IPS-20b (cell line): Measurements from ENCODE around the gene ARHGAP22.

Experiments used
- H3K27ac ChIP-seq: one replicate; pipeline ENCODE4 v1.5.1; 2013; ENCODE audit warnings: low read length
- H3K27me3 ChIP-seq: 2 replicates; pipeline ENCODE4 v1.6.1; 2013; ENCODE audit warnings: mild to moderate bottlenecking, low read length, inconsistent platforms; ENCODE audit not compliant: insufficient read depth
- H3K36me3 ChIP-seq: 2 replicates; pipeline ENCODE4 v1.6.1; 2013; ENCODE audit warnings: low read depth, mild to moderate bottlenecking, inconsistent platforms, low read length, moderate library complexity; ENCODE audit not compliant: insufficient read depth
- H3K4me1 ChIP-seq: 2 replicates; pipeline ENCODE4 v1.6.1; 2013; ENCODE audit warnings: mild to moderate bottlenecking, control low read depth, inconsistent platforms, low read length, moderate library complexity; ENCODE audit not compliant: insufficient read depth
- H3K4me3 ChIP-seq: 2 replicates; pipeline ENCODE4 v1.5.1; 2013; ENCODE audit warnings: mild to moderate bottlenecking, low read length, inconsistent platforms
- H3K9ac ChIP-seq: 2 replicates; pipeline ENCODE4 v1.6.1; 2013; ENCODE audit warnings: low read depth, mild to moderate bottlenecking, inconsistent platforms, low read length, moderate library complexity
- H3K9me3 ChIP-seq: 2 replicates; pipeline ENCODE4 v1.6.1; 2013; ENCODE audit warnings: mild to moderate bottlenecking, low read depth, low read length, inconsistent platforms; ENCODE audit not compliant: insufficient read depth

The ARHGAP22 gene

GRCh38 chr10:48509974-48510692 is 94.7 kb downstream of the ARHGAP22 start:
- H3K4me3 ChIP-seq = no peak overlapping the region
- H3K36me3 ChIP-seq = no peaks in the 10 kb centered on the region
- H3K4me1 ChIP-seq = peaks cover 4% of the 10 kb centered on the region; the same call in 1 of the 2 replicates
- no peak overlapping the region for H3K9ac ChIP-seq
- H3K27ac ChIP-seq = no peak overlapping the region
- peaks cover 6% of the 10 kb centered on the region; the same call in 1 of the 2 replicates for H3K9me3 ChIP-seq
- H3K27me3 ChIP-seq = no peaks in the 10 kb centered on the region

GRCh38 chr10:48508791-48509772 is 95.8 kb downstream of the ARHGAP22 start:
- Histone ChIP-seq H3K27ac (no peak overlapping the region), H3K9me3 (no peaks in the 10 kb centered on the region), H3K4me3 (no peak overlapping the region)

GRCh38 chr10:48507933-48508790 is 96.7 kb downstream of the ARHGAP22 start:
- Histone ChIP-seq H3K9me3 (no peaks in the 10 kb centered on the region), H3K27ac (no peak overlapping the region), H3K27me3 (no peaks in the 10 kb centered on the region), H3K4me1 (peaks cover 4% of the 10 kb centered on the region; the same call in 1 of the 2 replicates), H3K4me3 (no peak overlapping the region), H3K9ac (no peak overlapping the region), H3K36me3 (no peaks in the 10 kb centered on the region)

More at GRCh38 chr10:48508791-48509772, 95.8 kb downstream of the ARHGAP22 start:
- Histone ChIP-seq H3K36me3 (no peaks in the 10 kb centered on the region), H3K4me1 (peaks cover 4% of the 10 kb centered on the region; the same call in 1 of the 2 replicates), H3K9ac (no peak overlapping the region), H3K27me3 (no peaks in the 10 kb centered on the region)

- peaks cover 4% of the 10 kb centered on the region; the same call in 1 of the 2 replicates for H3K4me1 ChIP-seq
- no peaks in the 10 kb centered on the region for H3K9me3 ChIP-seq
- H3K27ac ChIP-seq = no peak overlapping the region
- no peaks in the 10 kb centered on the region for H3K36me3 ChIP-seq
- H3K4me3 ChIP-seq = no peak overlapping the region
- H3K27me3 ChIP-seq = no peaks in the 10 kb centered on the region
- no peak overlapping the region for H3K9ac ChIP-seq
Observed at GRCh38 chr10:48507494-48507893, 97.4 kb downstream of the ARHGAP22 start.

GRCh38 chr10:48506147-48506917 is 98.5 kb downstream of the ARHGAP22 start:
- H3K27me3 ChIP-seq = no peaks in the 10 kb centered on the region
- H3K36me3 ChIP-seq = no peaks in the 10 kb centered on the region
- H3K9me3 ChIP-seq = no peaks in the 10 kb centered on the region
- H3K4me1 ChIP-seq = peaks cover 4% of the 10 kb centered on the region; the same call in 1 of the 2 replicates
- H3K4me3 ChIP-seq = no peak overlapping the region
- H3K9ac ChIP-seq = no peak overlapping the region
- no peak overlapping the region for H3K27ac ChIP-seq

- Histone ChIP-seq H3K9me3 (no peaks in the 10 kb centered on the region), H3K27me3 (no peaks in the 10 kb centered on the region), H3K4me3 (no peak overlapping the region), H3K4me1 (peaks cover 4% of the 10 kb centered on the region; the same call in 1 of the 2 replicates), H3K36me3 (no peaks in the 10 kb centered on the region), H3K27ac (no peak overlapping the region), H3K9ac (no peak overlapping the region)
Observed at GRCh38 chr10:48505394-48506112, 99.3 kb downstream of the ARHGAP22 start.

GRCh38 chr10:48504141-48504885 is 100.6 kb downstream of the ARHGAP22 start:
- Histone ChIP-seq H3K9ac (no peak overlapping the region), H3K27me3 (no peaks in the 10 kb centered on the region), H3K4me3 (no peak overlapping the region), H3K27ac (no peak overlapping the region), H3K9me3 (no peaks in the 10 kb centered on the region), H3K36me3 (no peaks in the 10 kb centered on the region), H3K4me1 (peaks cover 4% of the 10 kb centered on the region; the same call in 1 of the 2 replicates)

- Histone ChIP-seq H3K27ac (no peak overlapping the region), H3K4me1 (peaks cover 4% of the 10 kb centered on the region; the same call in 1 of the 2 replicates), H3K27me3 (no peaks in the 10 kb centered on the region)
Observed at GRCh38 chr10:48503293-48503911, 101.5 kb downstream of the ARHGAP22 start.

GRCh38 chr10:48502791-48503190 is 102.1 kb downstream of the ARHGAP22 start:
- Histone ChIP-seq H3K9ac (no peak overlapping the region), H3K36me3 (no peaks in the 10 kb centered on the region), H3K4me1 (peaks cover 4% of the 10 kb centered on the region; the same call in 1 of the 2 replicates), H3K27ac (no peak overlapping the region), H3K27me3 (no peaks in the 10 kb centered on the region), H3K9me3 (no peaks in the 10 kb centered on the region), H3K4me3 (no peak overlapping the region)

More at GRCh38 chr10:48503293-48503911, 101.5 kb downstream of the ARHGAP22 start:
- Histone ChIP-seq H3K36me3 (no peaks in the 10 kb centered on the region), H3K9ac (no peak overlapping the region), H3K4me3 (no peak overlapping the region), H3K9me3 (no peaks in the 10 kb centered on the region)
